SK-N-SH (cell line): Measurements from ENCODE around the gene CHCHD6. TPM values are rescaled to one million over a fixed set of nuclear protein-coding genes. Genes with fewer than 3 reads are reported as not detected.

ENCODE experiments used
- CTCF ChIA-PET: fragments of 300-600, 350-600 bp; formaldehyde crosslinking; extraction: SDS; loops from one replicate; lab custom pipeline; 2021; lab: Yijun Ruan, JAX
- POLR2A ChIA-PET: fragments of 350-600 bp; sonication (Branson Sonifier 250); formaldehyde crosslinking; extraction: SDS; loops from one replicate; lab custom pipeline; 2020; ENCODE audit warnings: antibody characterized with exemption, inconsistent platforms; lab: Yijun Ruan, JAX
- DNase-seq: peaks from one replicate; pipeline ENCODE4 v3.0.0; 2012
- H2AFZ ChIP-seq: fragments of 200-600 bp; sonication (generic); 2 replicates; pipeline ENCODE4 v1.8.1; 2016; ENCODE audit warnings: antibody characterized with exemption, mild to moderate bottlenecking, low read depth
- H3F3A ChIP-seq: fragments of 200-600 bp; sonication (generic); replicated peaks from 2 replicates; pipeline ENCODE3; 2016; ENCODE audit warnings: antibody characterized with exemption, mild to moderate bottlenecking; ENCODE audit not compliant: insufficient read depth
- H3K27ac ChIP-seq, 2 experiments: fragments of 200-500 bp in 1 of 2; fragments of 200-600 bp in 1 of 2; sonication (Bioruptor generic) in 1 of 2; sonication (generic), shearing (Covaris generic) in 1 of 2; 2 replicates each; pipeline versions ENCODE4 v1.5.1 to v1.6.1; 2014 to 2016; ENCODE audit warnings: low read depth in 2 of 2, inconsistent platforms in 1 of 2, low read length in 1 of 2, mild to moderate bottlenecking in 1 of 2, mixed read lengths in 1 of 2
- H3K27me3 ChIP-seq: fragments of 200-600 bp; sonication (generic), shearing (Covaris generic); 2 replicates; pipeline ENCODE4 v1.6.1; 2016; ENCODE audit warnings: mixed run types; ENCODE audit not compliant: insufficient read depth
- H3K36me3 ChIP-seq, 2 experiments: fragments of 200-500 bp in 1 of 2; fragments of 200-600 bp in 1 of 2; sonication (Bioruptor generic) in 1 of 2; sonication (generic) in 1 of 2; replicated peaks in 1 of 2; 2 replicates each; pipeline versions ENCODE3 to v1.5.1; 2014 to 2016; ENCODE audit warnings: low read length in 1 of 2, mild to moderate bottlenecking in 1 of 2; ENCODE audit not compliant: insufficient read depth in 2 of 2, control insufficient read depth in 1 of 2
- H3K4me1 ChIP-seq, 2 experiments: fragments of 200-500 bp in 1 of 2; fragments of 200-600 bp in 1 of 2; sonication (Bioruptor generic) in 1 of 2; sonication (generic), shearing (Covaris generic) in 1 of 2; 2 replicates each; pipeline versions ENCODE4 v1.5.1 to v1.6.1; 2014 to 2016; ENCODE audit warnings: low read depth in 1 of 2, low read length in 1 of 2, mixed run types in 1 of 2; ENCODE audit not compliant: insufficient read depth in 2 of 2, control insufficient read depth in 1 of 2
- H3K4me2 ChIP-seq: fragments of 200-600 bp; sonication (generic), shearing (Covaris generic); 2 replicates; pipeline ENCODE4 v1.6.1; 2017; ENCODE audit warnings: mixed run types
- H3K4me3 ChIP-seq, 2 experiments: fragments of 200-500 bp in 1 of 2; fragments of 200-600 bp in 1 of 2; sonication (Bioruptor generic) in 1 of 2; sonication (generic), shearing (Covaris generic) in 1 of 2; 2 replicates each; pipeline versions ENCODE4 v1.5.1 to v1.8.1; 2014 to 2016; ENCODE audit warnings: low read depth in 2 of 2, inconsistent platforms in 1 of 2, low read length in 1 of 2, mild to moderate bottlenecking in 1 of 2, mixed read lengths in 1 of 2, moderate library complexity in 1 of 2
- H3K79me2 ChIP-seq: fragments of 200-600 bp; sonication (generic); 2 replicates; pipeline ENCODE4 v1.8.1; 2017; ENCODE audit warnings: mild to moderate bottlenecking; ENCODE audit not compliant: insufficient read depth
- H3K9ac ChIP-seq: fragments of 200-600 bp; sonication (generic); 2 replicates; pipeline ENCODE4 v1.6.1; 2017; ENCODE audit warnings: mixed run types
- H3K9me2 ChIP-seq: fragments of 200-600 bp; sonication (generic); 2 replicates; pipeline ENCODE4 v1.6.1; 2017; ENCODE audit warnings: mixed run types
- H3K9me3 ChIP-seq: fragments of 200-600 bp; sonication (generic); 2 replicates; pipeline ENCODE4 v1.6.1; 2017; ENCODE audit warnings: mixed run types, mild to moderate bottlenecking, moderate library complexity
- H4K20me1 ChIP-seq: fragments of 200-600 bp; sonication (generic); 2 replicates; pipeline ENCODE4 v1.6.1; 2017; ENCODE audit warnings: mild to moderate bottlenecking, mixed run types; ENCODE audit not compliant: insufficient read depth
- ELF1 ChIP-seq: IDR thresholded peaks from 2 replicates; pipeline ENCODE4 v1.4.0; 2012
- FOXM1 ChIP-seq: IDR thresholded peaks from 2 replicates; pipeline ENCODE4 v1.4.0; 2012; ENCODE audit warnings: low read depth, mild to moderate bottlenecking
- GATA2 ChIP-seq: sonication (generic); formaldehyde crosslinking; IDR thresholded peaks from 2 replicates; pipeline ENCODE4 v1.5.0; 2020; ENCODE audit warnings: mild to moderate bottlenecking, missing genetic modification reagents
- MXI1 ChIP-seq: IDR thresholded peaks from 2 replicates; pipeline ENCODE4 v1.6.1; 2012; ENCODE audit warnings: mild to moderate bottlenecking, low read depth, low read length, improper control_type of control experiment
- NFIC ChIP-seq: IDR thresholded peaks from 2 replicates; pipeline ENCODE4 v1.4.0; 2012; ENCODE audit warnings: borderline replicate concordance
- NRF1 ChIP-seq: IDR thresholded peaks from 2 replicates; pipeline ENCODE4 v1.6.1; 2012; ENCODE audit warnings: low read depth, mild to moderate bottlenecking, low read length
- RCOR1 ChIP-seq: fragments of 150-350 bp; IDR thresholded peaks from 2 replicates; pipeline ENCODE4 v1.6.1; 2017; ENCODE audit warnings: antibody characterized with exemption, low read length
- RFX5 ChIP-seq: IDR thresholded peaks from 2 replicates; pipeline ENCODE4 v1.6.1; 2012; ENCODE audit warnings: mild to moderate bottlenecking, improper control_type of control experiment, low read length
- SIN3A ChIP-seq: IDR thresholded peaks from 2 replicates; pipeline ENCODE4 v1.6.1; 2012; ENCODE audit warnings: low read depth, mild to moderate bottlenecking, low read length, moderate library complexity, borderline replicate concordance
- SMC3 ChIP-seq: IDR thresholded peaks from 2 replicates; pipeline ENCODE4 v1.6.1; 2012; ENCODE audit warnings: low read depth, low read length, improper control_type of control experiment
- TEAD4 ChIP-seq: IDR thresholded peaks from 2 replicates; pipeline ENCODE4 v1.4.0; 2012; ENCODE audit warnings: mild to moderate bottlenecking, borderline replicate concordance; ENCODE audit not compliant: insufficient read depth
- whole genome bisulfite sequencing: methylation state at CpG from one replicate; pipeline ENCODE4 v1.1.6; 2017; ENCODE audit warnings: low lambda C conversion rate; 5-methylcytosine and 5-hydroxymethylcytosine counted together
- polyA plus RNA-seq, 3 experiments: library from polyadenylated mRNA; depleted of rRNA; stranded (reverse); fragments of >200 nt; gene quantifications; 2 replicates each; pipeline ENCODE4 v1.2.3, GENCODE V29; 2012
- TF ChIP-seq, protein P1 (sequence below): fragments of 150-350 bp; IDR thresholded peaks from 2 replicates; pipeline ENCODE4 v1.6.1; 2017; ENCODE audit warnings: antibody characterized with exemption, low read length, low read depth, borderline replicate concordance
- TF ChIP-seq, protein P2 (sequence below): IDR thresholded peaks from 2 replicates; pipeline ENCODE4 v1.4.0; 2012; ENCODE audit warnings: low read depth, borderline replicate concordance
- TF ChIP-seq, protein P3 (sequence below): fragments of 200-600 bp; sonication (generic); IDR thresholded peaks from 2 replicates; pipeline ENCODE4 v1.6.1; 2017; ENCODE audit warnings: antibody characterized with exemption, mild to moderate bottlenecking, moderate library complexity
- TF ChIP-seq, protein P4 (sequence below): fragments of 150-350 bp; IDR thresholded peaks from 2 replicates; pipeline ENCODE4 v1.6.1; 2016; ENCODE audit warnings: mild to moderate bottlenecking, low read depth, low read length
- TF ChIP-seq, protein P5 (sequence below): IDR thresholded peaks from 2 replicates; pipeline ENCODE4 v1.4.0; 2012; ENCODE audit warnings: low read depth, borderline replicate concordance
- TF ChIP-seq, protein P6 (sequence below): IDR thresholded peaks from 2 replicates; pipeline ENCODE4; 2012

Gene CHCHD6
- polyA plus RNA-seq, 1 of the 3 experiments (the other 2 are of a cell fraction) = 42.5 TPM

DNA sequence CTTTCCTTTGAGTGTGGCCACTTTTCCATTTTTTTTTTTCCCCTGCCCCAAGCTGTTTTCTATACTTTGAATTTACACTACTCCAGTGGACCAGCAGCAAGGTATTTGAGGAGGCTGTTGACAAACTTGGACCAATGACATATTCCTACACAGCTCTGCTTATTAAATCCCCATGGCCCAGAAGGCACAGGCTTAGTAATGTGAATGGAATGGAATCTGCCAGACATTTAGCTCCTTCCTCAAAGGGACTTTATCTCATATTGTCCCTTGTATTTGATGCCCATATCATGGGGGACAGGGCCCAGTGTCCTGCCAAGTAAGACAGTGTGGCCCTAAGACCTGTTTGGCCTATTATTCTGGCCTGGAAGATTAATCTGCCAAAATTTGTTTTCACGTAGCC lies 107.5 kb downstream of the CHCHD6 start:
- H3K36me3 ChIP-seq = peaks cover 0 to 2% of the 10 kb centered on the region in 2 experiments
- no peak overlapping the region for H3K4me3 ChIP-seq
- no peaks in the 10 kb centered on the region for H3K27me3 ChIP-seq
- H3K9me3 ChIP-seq = no peaks in the 10 kb centered on the region
- no peak overlapping the region for H3K27ac ChIP-seq
- DNase-seq = no peak
- no peaks in the 10 kb centered on the region for H4K20me1 ChIP-seq
- H3F3A ChIP-seq = no peaks in the 10 kb centered on the region
- TF ChIP-seq, protein P1, sequence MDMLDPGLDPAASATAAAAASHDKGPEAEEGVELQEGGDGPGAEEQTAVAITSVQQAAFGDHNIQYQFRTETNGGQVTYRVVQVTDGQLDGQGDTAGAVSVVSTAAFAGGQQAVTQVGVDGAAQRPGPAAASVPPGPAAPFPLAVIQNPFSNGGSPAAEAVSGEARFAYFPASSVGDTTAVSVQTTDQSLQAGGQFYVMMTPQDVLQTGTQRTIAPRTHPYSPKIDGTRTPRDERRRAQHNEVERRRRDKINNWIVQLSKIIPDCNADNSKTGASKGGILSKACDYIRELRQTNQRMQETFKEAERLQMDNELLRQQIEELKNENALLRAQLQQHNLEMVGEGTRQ = no peak
- TF ChIP-seq SMC3 (no peak), TEAD4 (no peak), RFX5 (no peak), NRF1 (no peak), NFIC (no peak), ELF1 (no peak), GATA2 (CRISPR knock-in tag) (no peak), RCOR1 (no peak), MXI1 (no peak), SIN3A (no peak), FOXM1 (no peak)
- TF ChIP-seq, protein P2, sequence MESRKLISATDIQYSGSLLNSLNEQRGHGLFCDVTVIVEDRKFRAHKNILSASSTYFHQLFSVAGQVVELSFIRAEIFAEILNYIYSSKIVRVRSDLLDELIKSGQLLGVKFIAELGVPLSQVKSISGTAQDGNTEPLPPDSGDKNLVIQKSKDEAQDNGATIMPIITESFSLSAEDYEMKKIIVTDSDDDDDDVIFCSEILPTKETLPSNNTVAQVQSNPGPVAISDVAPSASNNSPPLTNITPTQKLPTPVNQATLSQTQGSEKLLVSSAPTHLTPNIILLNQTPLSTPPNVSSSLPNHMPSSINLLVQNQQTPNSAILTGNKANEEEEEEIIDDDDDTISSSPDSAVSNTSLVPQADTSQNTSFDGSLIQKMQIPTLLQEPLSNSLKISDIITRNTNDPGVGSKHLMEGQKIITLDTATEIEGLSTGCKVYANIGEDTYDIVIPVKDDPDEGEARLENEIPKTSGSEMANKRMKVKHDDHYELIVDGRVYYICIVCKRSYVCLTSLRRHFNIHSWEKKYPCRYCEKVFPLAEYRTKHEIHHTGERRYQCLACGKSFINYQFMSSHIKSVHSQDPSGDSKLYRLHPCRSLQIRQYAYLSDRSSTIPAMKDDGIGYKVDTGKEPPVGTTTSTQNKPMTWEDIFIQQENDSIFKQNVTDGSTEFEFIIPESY = no peak
- TF ChIP-seq, protein P3, sequence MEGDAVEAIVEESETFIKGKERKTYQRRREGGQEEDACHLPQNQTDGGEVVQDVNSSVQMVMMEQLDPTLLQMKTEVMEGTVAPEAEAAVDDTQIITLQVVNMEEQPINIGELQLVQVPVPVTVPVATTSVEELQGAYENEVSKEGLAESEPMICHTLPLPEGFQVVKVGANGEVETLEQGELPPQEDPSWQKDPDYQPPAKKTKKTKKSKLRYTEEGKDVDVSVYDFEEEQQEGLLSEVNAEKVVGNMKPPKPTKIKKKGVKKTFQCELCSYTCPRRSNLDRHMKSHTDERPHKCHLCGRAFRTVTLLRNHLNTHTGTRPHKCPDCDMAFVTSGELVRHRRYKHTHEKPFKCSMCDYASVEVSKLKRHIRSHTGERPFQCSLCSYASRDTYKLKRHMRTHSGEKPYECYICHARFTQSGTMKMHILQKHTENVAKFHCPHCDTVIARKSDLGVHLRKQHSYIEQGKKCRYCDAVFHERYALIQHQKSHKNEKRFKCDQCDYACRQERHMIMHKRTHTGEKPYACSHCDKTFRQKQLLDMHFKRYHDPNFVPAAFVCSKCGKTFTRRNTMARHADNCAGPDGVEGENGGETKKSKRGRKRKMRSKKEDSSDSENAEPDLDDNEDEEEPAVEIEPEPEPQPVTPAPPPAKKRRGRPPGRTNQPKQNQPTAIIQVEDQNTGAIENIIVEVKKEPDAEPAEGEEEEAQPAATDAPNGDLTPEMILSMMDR = no peak
- TF ChIP-seq, protein P4, sequence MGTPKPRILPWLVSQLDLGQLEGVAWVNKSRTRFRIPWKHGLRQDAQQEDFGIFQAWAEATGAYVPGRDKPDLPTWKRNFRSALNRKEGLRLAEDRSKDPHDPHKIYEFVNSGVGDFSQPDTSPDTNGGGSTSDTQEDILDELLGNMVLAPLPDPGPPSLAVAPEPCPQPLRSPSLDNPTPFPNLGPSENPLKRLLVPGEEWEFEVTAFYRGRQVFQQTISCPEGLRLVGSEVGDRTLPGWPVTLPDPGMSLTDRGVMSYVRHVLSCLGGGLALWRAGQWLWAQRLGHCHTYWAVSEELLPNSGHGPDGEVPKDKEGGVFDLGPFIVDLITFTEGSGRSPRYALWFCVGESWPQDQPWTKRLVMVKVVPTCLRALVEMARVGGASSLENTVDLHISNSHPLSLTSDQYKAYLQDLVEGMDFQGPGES = no peak
- TF ChIP-seq, protein P5, sequence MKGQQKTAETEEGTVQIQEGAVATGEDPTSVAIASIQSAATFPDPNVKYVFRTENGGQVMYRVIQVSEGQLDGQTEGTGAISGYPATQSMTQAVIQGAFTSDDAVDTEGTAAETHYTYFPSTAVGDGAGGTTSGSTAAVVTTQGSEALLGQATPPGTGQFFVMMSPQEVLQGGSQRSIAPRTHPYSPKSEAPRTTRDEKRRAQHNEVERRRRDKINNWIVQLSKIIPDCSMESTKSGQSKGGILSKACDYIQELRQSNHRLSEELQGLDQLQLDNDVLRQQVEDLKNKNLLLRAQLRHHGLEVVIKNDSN = no peak
- TF ChIP-seq, protein P6, sequence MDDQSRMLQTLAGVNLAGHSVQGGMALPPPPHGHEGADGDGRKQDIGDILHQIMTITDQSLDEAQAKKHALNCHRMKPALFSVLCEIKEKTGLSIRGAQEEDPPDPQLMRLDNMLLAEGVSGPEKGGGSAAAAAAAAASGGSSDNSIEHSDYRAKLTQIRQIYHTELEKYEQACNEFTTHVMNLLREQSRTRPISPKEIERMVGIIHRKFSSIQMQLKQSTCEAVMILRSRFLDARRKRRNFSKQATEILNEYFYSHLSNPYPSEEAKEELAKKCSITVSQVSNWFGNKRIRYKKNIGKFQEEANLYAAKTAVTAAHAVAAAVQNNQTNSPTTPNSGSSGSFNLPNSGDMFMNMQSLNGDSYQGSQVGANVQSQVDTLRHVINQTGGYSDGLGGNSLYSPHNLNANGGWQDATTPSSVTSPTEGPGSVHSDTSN = no peak
- H3K9ac ChIP-seq = no peak overlapping the region
- CTCF ChIA-PET = interaction anchor here (1.0 to 1.1 kb wide), 2 partner anchors 19 to 24 kb away, joined by 3 read pairs; no protein-coding TSS in a partner anchor
- H3K4me1 ChIP-seq = peaks cover 0 to 10% of the 10 kb centered on the region in 2 experiments; a peak in 1 of 4 replicates
- 100% methylated on average over 1 of the region's 1 CpG for WGBS
- H3K79me2 ChIP-seq = no peaks in the 10 kb centered on the region
- H3K9me2 ChIP-seq = no peaks in the 10 kb centered on the region
- POLR2A ChIA-PET = no interaction called here
- H2AFZ ChIP-seq = no peak overlapping the region
- no peak overlapping the region for H3K4me2 ChIP-seq
